Caco-2 (cell line): ENCODE measurements around the gene MAD1L1. TPM values are rescaled to one million over a fixed set of nuclear protein-coding genes. Genes with fewer than 3 reads are reported as not detected.

Source experiments
- BruUV-seq: library from RNA; stranded (reverse); fragments of 400-500 nt; replicated peaks from 2 replicates; lab custom pipeline; 2021; lab: Mats Ljungman, UMichigan
- CTCF ChIA-PET: fragments of 300-600 bp; sonication (Branson Sonifier 250); formaldehyde crosslinking; loops from one replicate; lab custom pipeline; 2022; ENCODE audit warnings: antibody characterized with exemption; lab: Charles Lee
- POLR2A ChIA-PET: fragments of 300-600 bp; sonication (Branson Sonifier 250); formaldehyde crosslinking; loops from one replicate; lab custom pipeline; 2022; ENCODE audit warnings: antibody characterized with exemption; lab: Charles Lee
- DNase-seq, 2 experiments: peaks; one replicate each; pipeline versions ENCODE4 v3.0.0 to v3.0.0-alpha.2; 2020 to 2022
- H3K27me3 ChIP-seq: replicated peaks from 2 replicates; pipeline ENCODE4 v1.6.0; 2011; ENCODE audit warnings: low read length; ENCODE audit not compliant: control insufficient read depth, insufficient read depth
- H3K36me3 ChIP-seq: 2 replicates; pipeline ENCODE4 v1.5.1; 2011; ENCODE audit warnings: low read length; ENCODE audit not compliant: control insufficient read depth, insufficient read depth
- H3K4me1 ChIP-seq: fragments of 250-450 bp; sonication (Bioruptor Pico); 2 replicates; pipeline ENCODE4 v1.5.1; 2020; ENCODE audit warnings: mild to moderate bottlenecking
- H3K4me3 ChIP-seq: 2 replicates; pipeline ENCODE4 v1.5.1; 2011; ENCODE audit warnings: low read depth, mild to moderate bottlenecking, control low read depth, low read length
- H3K9me3 ChIP-seq: fragments of 250-450 bp; sonication (Bioruptor Pico); 2 replicates; pipeline ENCODE4 v1.5.1; 2020; ENCODE audit warnings: mild to moderate bottlenecking, moderate library complexity
- H3K27ac Mint-ChIP-seq: one replicate; pipeline ENCODE4 v1.8.0; 2022; ENCODE audit warnings: mixed read lengths; ENCODE audit not compliant: unreplicated experiment
- H3K27me3 Mint-ChIP-seq: one replicate; pipeline ENCODE4 v1.8.0; 2022; ENCODE audit warnings: mixed read lengths; ENCODE audit not compliant: insufficient read depth, unreplicated experiment
- H3K36me3 Mint-ChIP-seq: one replicate; pipeline ENCODE4 v1.8.0; 2022; ENCODE audit warnings: mild to moderate bottlenecking, mixed read lengths; ENCODE audit not compliant: insufficient read depth, unreplicated experiment
- H3K4me1 Mint-ChIP-seq: one replicate; pipeline ENCODE4 v1.8.0; 2022; ENCODE audit warnings: low read depth, mixed read lengths; ENCODE audit not compliant: unreplicated experiment
- H3K4me3 Mint-ChIP-seq: one replicate; pipeline ENCODE4 v1.8.0; 2022; ENCODE audit warnings: mild to moderate bottlenecking, moderate library complexity, mixed read lengths; ENCODE audit not compliant: unreplicated experiment
- H3K9me3 Mint-ChIP-seq: one replicate; pipeline ENCODE4 v1.8.0; 2022; ENCODE audit warnings: mixed read lengths; ENCODE audit not compliant: unreplicated experiment
- CTCF ChIP-seq, 2 experiments: fragments of 200-600 bp in 1 of 2; IDR thresholded peaks; 1 replicate in 1 of 2; 2 replicates in 1 of 2; pipeline versions ENCODE4 v1.5.1 to v1.8.0; 2011 to 2022; ENCODE audit warnings: antibody characterized with exemption in 1 of 2, control low read depth in 1 of 2, inconsistent platforms in 1 of 2, low read depth in 1 of 2, low read length in 1 of 2, mild to moderate bottlenecking in 1 of 2, moderate library complexity in 1 of 2; ENCODE audit not compliant: insufficient read depth in 1 of 2, severe bottlenecking in 1 of 2, unreplicated experiment in 1 of 2
- intact Hi-C: fragments of 100-400 bp; cut with micrococcal nuclease; formaldehyde crosslinking; loops from one replicate; pipeline ENCODE4 v1.10.0; 2022; ENCODE audit not compliant: unreplicated experiment
- microRNA-seq: library from miRNA; unstranded; fragments of <30 nt; microRNA quantifications from one replicate; pipeline ENCODE4 v1.2.0, GENCODE V29; 2022
- total RNA-seq: library from RNA; stranded (reverse); gene quantifications from 2 replicates; pipeline ENCODE4 v1.2.3, GENCODE V29; 2022

Gene MAD1L1
- total RNA-seq, 1 experiment from 2014 or later, result 58.6 TPM

- POLR2A ChIA-PET, result no interaction called here
- Mint-ChIP-seq H3K4me3 (no peak overlapping the region), H3K4me1 (no peaks in the 10 kb centered on the region), H3K36me3 (no peaks in the 10 kb centered on the region), H3K27ac (no peak overlapping the region), H3K9me3 (no peaks in the 10 kb centered on the region), H3K27me3 (no peaks in the 10 kb centered on the region)
- CTCF ChIA-PET, result no interaction called here
- peaks cover 2% of the 10 kb centered on the region; the same call in 1 of the 2 replicates for H3K9me3 ChIP-seq
- TF ChIP-seq CTCF (IDR thresholded peaks at IDR 0.05; ENCODE audit: insufficient read depth in 1 of 2, low read depth in 1 of 2, low read length in 1 of 2, severe bottlenecking in 1 of 2, unreplicated experiment in 1 of 2), result no peak
- no peaks in the 10 kb centered on the region for H3K4me1 ChIP-seq
- H3K36me3 ChIP-seq, result no peaks in the 10 kb centered on the region
- intact Hi-C loops, result no loop called here
- BruUV-seq, result no TSS peak
- H3K27me3 ChIP-seq, result no peaks in the 10 kb centered on the region
- DNase-seq, result peak in 1 of 2 experiments; percentile 21
- no peak overlapping the region for H3K4me3 ChIP-seq
These were observed 463.2 kb downstream of the MAD1L1 start for GRCh38 chr7:1769286-1770200.

- H3K27me3 Mint-ChIP-seq, result no peaks in the 10 kb centered on the region
- intact Hi-C loops, result no loop called here
- POLR2A ChIA-PET, result no interaction called here
- no peaks in the 10 kb centered on the region for H3K36me3 Mint-ChIP-seq
- H3K27ac Mint-ChIP-seq, result no peak overlapping the region
- Histone ChIP-seq H3K4me3 (no peak overlapping the region), H3K9me3 (peaks cover 9% of the 10 kb centered on the region), H3K4me1 (no peaks in the 10 kb centered on the region), H3K27me3 (no peaks in the 10 kb centered on the region), H3K36me3 (no peaks in the 10 kb centered on the region)
- peak in 1 of 2 experiments; percentile 34 for DNase-seq
- no peaks in the 10 kb centered on the region for H3K4me1 Mint-ChIP-seq
- CTCF ChIA-PET, result no interaction called here
- no TSS peak for BruUV-seq
- no peak overlapping the region for H3K4me3 Mint-ChIP-seq
- H3K9me3 Mint-ChIP-seq, result no peaks in the 10 kb centered on the region
- TF ChIP-seq CTCF (IDR thresholded peaks at IDR 0.05; ENCODE audit: insufficient read depth in 1 of 2, low read depth in 1 of 2, low read length in 1 of 2, severe bottlenecking in 1 of 2, unreplicated experiment in 1 of 2), result no peak
These were observed 463.9 kb downstream of the MAD1L1 start for GRCh38 chr7:1768832-1769231.

GRCh38 chr7:1767524-1767923, 465.2 kb downstream of the MAD1L1 start:
- no peaks in the 10 kb centered on the region for H3K4me1 ChIP-seq
- H3K9me3 ChIP-seq, result peaks cover 15% of the 10 kb centered on the region
- no peaks in the 10 kb centered on the region for H3K4me1 Mint-ChIP-seq
- no peaks in the 10 kb centered on the region for H3K36me3 Mint-ChIP-seq
- no peak overlapping the region for H3K4me3 Mint-ChIP-seq
- no peak overlapping the region for H3K27ac Mint-ChIP-seq
- H3K4me3 ChIP-seq, result no peak overlapping the region
- TF ChIP-seq CTCF (IDR thresholded peaks at IDR 0.05; ENCODE audit: insufficient read depth in 1 of 2, low read depth in 1 of 2, low read length in 1 of 2, severe bottlenecking in 1 of 2, unreplicated experiment in 1 of 2), result no peak
- peak in 1 of 2 experiments; percentile 14 for DNase-seq
- no peaks in the 10 kb centered on the region for H3K36me3 ChIP-seq
- ChIA-PET CTCF (no interaction called here), POLR2A (no interaction called here)
- intact Hi-C loops, result no loop called here
- H3K27me3 ChIP-seq, result no peaks in the 10 kb centered on the region
- H3K27me3 Mint-ChIP-seq, result no peaks in the 10 kb centered on the region
- H3K9me3 Mint-ChIP-seq, result no peaks in the 10 kb centered on the region
- BruUV-seq, result no TSS peak

Small RNA genes within 50 kb of the gene (microRNA-seq; reads per million reads assigned to microRNA genes)
- gene MIR4655 (1.5 reads per million), gene MIR6836 (0.74 reads per million)

Other genes with a start within 250 kb of the MAD1L1 start
- gene MRM2, start 9.3 kb upstream of the MAD1L1 start, total RNA-seq, result 48.8 and 49.3 TPM in 2 replicates
- 41.5 and 42.8 TPM in 2 replicates for gene NUDT1, start 9.3 kb upstream of the MAD1L1 start, total RNA-seq
- gene SNX8, start 81.5 kb upstream of the MAD1L1 start, total RNA-seq, result 82.0 and 86.6 TPM in 2 replicates
- gene EIF3B, start 121.9 kb upstream of the MAD1L1 start, total RNA-seq, result 306 and 314 TPM in 2 replicates
- gene CHST12, start 170.7 kb upstream of the MAD1L1 start, total RNA-seq, result 26.0 and 28.0 TPM in 2 replicates
- not detected in 2 replicates for gene GRIFIN, start 243.5 kb upstream of the MAD1L1 start, total RNA-seq